Measurements from ENCODE around the gene ZNF32.

Gene ZNF32

GRCh38 chr10:43681721-43682120, 33.0 kb upstream of the ZNF32 start:
- no peak overlapping the region for H3K4me3 ChIP-seq (ENCODE audit: insufficient read depth, low read depth, low read length, poor library complexity, severe bottlenecking)
- H3K27ac ChIP-seq (ENCODE audit: insufficient read depth, low read length, poor library complexity, severe bottlenecking): no peak overlapping the region
- no peaks in the 10 kb centered on the region for H3K9me3 ChIP-seq (ENCODE audit: control insufficient read depth, low read length)
- no peaks in the 10 kb centered on the region for H3K4me1 ChIP-seq (ENCODE audit: control insufficient read depth, insufficient read depth, low read length, poor library complexity, severe bottlenecking)
- no peaks in the 10 kb centered on the region for H3K36me3 ChIP-seq (ENCODE audit: control insufficient read depth, insufficient read depth, low read length)
- no peak for DNase-seq
- H3K27me3 ChIP-seq (replicated peaks; ENCODE audit: control insufficient read depth, insufficient read depth, low read length, poor library complexity, severe bottlenecking): peaks cover 3% of the 10 kb centered on the region

- Histone ChIP-seq H3K4me3 (ENCODE audit: insufficient read depth, low read depth, low read length, poor library complexity, severe bottlenecking) (no peak overlapping the region), H3K4me1 (ENCODE audit: control insufficient read depth, insufficient read depth, low read length, poor library complexity, severe bottlenecking) (no peaks in the 10 kb centered on the region), H3K36me3 (ENCODE audit: control insufficient read depth, insufficient read depth, low read length) (no peaks in the 10 kb centered on the region), H3K27me3 (replicated peaks; ENCODE audit: control insufficient read depth, insufficient read depth, low read length, poor library complexity, severe bottlenecking) (peaks cover 3% of the 10 kb centered on the region), H3K9me3 (ENCODE audit: control insufficient read depth, low read length) (no peaks in the 10 kb centered on the region), H3K27ac (ENCODE audit: insufficient read depth, low read length, poor library complexity, severe bottlenecking) (no peak overlapping the region)
- no peak for DNase-seq
These were observed 32.5 kb upstream of the ZNF32 start for GRCh38 chr10:43681220-43681619.

GRCh38 chr10:43680035-43680434, 31.4 kb upstream of the ZNF32 start:
- Histone ChIP-seq H3K36me3 (ENCODE audit: control insufficient read depth, insufficient read depth, low read length) (no peaks in the 10 kb centered on the region), H3K27ac (ENCODE audit: insufficient read depth, low read length, poor library complexity, severe bottlenecking) (no peak overlapping the region), H3K4me3 (ENCODE audit: insufficient read depth, low read depth, low read length, poor library complexity, severe bottlenecking) (no peak overlapping the region), H3K9me3 (ENCODE audit: control insufficient read depth, low read length) (no peaks in the 10 kb centered on the region), H3K27me3 (replicated peaks; ENCODE audit: control insufficient read depth, insufficient read depth, low read length, poor library complexity, severe bottlenecking) (peaks cover 3% of the 10 kb centered on the region), H3K4me1 (ENCODE audit: control insufficient read depth, insufficient read depth, low read length, poor library complexity, severe bottlenecking) (no peaks in the 10 kb centered on the region)
- DNase-seq: no peak

- Histone ChIP-seq H3K27me3 (replicated peaks; ENCODE audit: control insufficient read depth, insufficient read depth, low read length, poor library complexity, severe bottlenecking) (peaks cover 3% of the 10 kb centered on the region), H3K9me3 (ENCODE audit: control insufficient read depth, low read length) (no peaks in the 10 kb centered on the region), H3K27ac (ENCODE audit: insufficient read depth, low read length, poor library complexity, severe bottlenecking) (no peak overlapping the region), H3K36me3 (ENCODE audit: control insufficient read depth, insufficient read depth, low read length) (no peaks in the 10 kb centered on the region), H3K4me3 (ENCODE audit: insufficient read depth, low read depth, low read length, poor library complexity, severe bottlenecking) (no peak overlapping the region), H3K4me1 (ENCODE audit: control insufficient read depth, insufficient read depth, low read length, poor library complexity, severe bottlenecking) (no peaks in the 10 kb centered on the region)
- DNase-seq: no peak
These were observed 30.8 kb upstream of the ZNF32 start for GRCh38 chr10:43679509-43679908.

- Histone ChIP-seq H3K27me3 (replicated peaks; ENCODE audit: control insufficient read depth, insufficient read depth, low read length, poor library complexity, severe bottlenecking) (peaks cover 3% of the 10 kb centered on the region), H3K27ac (ENCODE audit: insufficient read depth, low read length, poor library complexity, severe bottlenecking) (no peak overlapping the region), H3K4me1 (ENCODE audit: control insufficient read depth, insufficient read depth, low read length, poor library complexity, severe bottlenecking) (no peaks in the 10 kb centered on the region), H3K36me3 (ENCODE audit: control insufficient read depth, insufficient read depth, low read length) (no peaks in the 10 kb centered on the region), H3K9me3 (ENCODE audit: control insufficient read depth, low read length) (no peaks in the 10 kb centered on the region), H3K4me3 (ENCODE audit: insufficient read depth, low read depth, low read length, poor library complexity, severe bottlenecking) (no peak overlapping the region)
- no peak for DNase-seq
These were observed 30.0 kb upstream of the ZNF32 start for GRCh38 chr10:43678654-43679053.

- Histone ChIP-seq H3K4me3 (ENCODE audit: insufficient read depth, low read depth, low read length, poor library complexity, severe bottlenecking) (no peak overlapping the region), H3K36me3 (ENCODE audit: control insufficient read depth, insufficient read depth, low read length) (no peaks in the 10 kb centered on the region), H3K4me1 (ENCODE audit: control insufficient read depth, insufficient read depth, low read length, poor library complexity, severe bottlenecking) (no peaks in the 10 kb centered on the region), H3K27ac (ENCODE audit: insufficient read depth, low read length, poor library complexity, severe bottlenecking) (no peak overlapping the region), H3K9me3 (ENCODE audit: control insufficient read depth, low read length) (no peaks in the 10 kb centered on the region), H3K27me3 (replicated peaks; ENCODE audit: control insufficient read depth, insufficient read depth, low read length, poor library complexity, severe bottlenecking) (peaks cover 3% of the 10 kb centered on the region)
- no peak for DNase-seq
These were observed 28.2 kb upstream of the ZNF32 start for GRCh38 chr10:43676901-43677300.

GRCh38 chr10:43676331-43676730, 27.6 kb upstream of the ZNF32 start:
- Histone ChIP-seq H3K4me1 (ENCODE audit: control insufficient read depth, insufficient read depth, low read length, poor library complexity, severe bottlenecking) (no peaks in the 10 kb centered on the region), H3K9me3 (ENCODE audit: control insufficient read depth, low read length) (no peaks in the 10 kb centered on the region), H3K27ac (ENCODE audit: insufficient read depth, low read length, poor library complexity, severe bottlenecking) (no peak overlapping the region), H3K36me3 (ENCODE audit: control insufficient read depth, insufficient read depth, low read length) (no peaks in the 10 kb centered on the region), H3K27me3 (replicated peaks; ENCODE audit: control insufficient read depth, insufficient read depth, low read length, poor library complexity, severe bottlenecking) (peaks cover 3% of the 10 kb centered on the region), H3K4me3 (ENCODE audit: insufficient read depth, low read depth, low read length, poor library complexity, severe bottlenecking) (no peak overlapping the region)
- no peak for DNase-seq

- Histone ChIP-seq H3K4me1 (ENCODE audit: control insufficient read depth, insufficient read depth, low read length, poor library complexity, severe bottlenecking) (no peaks in the 10 kb centered on the region), H3K27me3 (replicated peaks; ENCODE audit: control insufficient read depth, insufficient read depth, low read length, poor library complexity, severe bottlenecking) (no peaks in the 10 kb centered on the region), H3K27ac (ENCODE audit: insufficient read depth, low read length, poor library complexity, severe bottlenecking) (no peak overlapping the region), H3K9me3 (ENCODE audit: control insufficient read depth, low read length) (no peaks in the 10 kb centered on the region), H3K4me3 (ENCODE audit: insufficient read depth, low read depth, low read length, poor library complexity, severe bottlenecking) (no peak overlapping the region), H3K36me3 (ENCODE audit: control insufficient read depth, insufficient read depth, low read length) (no peaks in the 10 kb centered on the region)
- DNase-seq: no peak
These were observed 26.0 kb upstream of the ZNF32 start for GRCh38 chr10:43674553-43675210.

- DNase-seq: no peak
- Histone ChIP-seq H3K27me3 (replicated peaks; ENCODE audit: control insufficient read depth, insufficient read depth, low read length, poor library complexity, severe bottlenecking) (no peaks in the 10 kb centered on the region), H3K9me3 (ENCODE audit: control insufficient read depth, low read length) (no peaks in the 10 kb centered on the region), H3K36me3 (ENCODE audit: control insufficient read depth, insufficient read depth, low read length) (no peaks in the 10 kb centered on the region), H3K4me1 (ENCODE audit: control insufficient read depth, insufficient read depth, low read length, poor library complexity, severe bottlenecking) (no peaks in the 10 kb centered on the region), H3K4me3 (ENCODE audit: insufficient read depth, low read depth, low read length, poor library complexity, severe bottlenecking) (no peak overlapping the region), H3K27ac (ENCODE audit: insufficient read depth, low read length, poor library complexity, severe bottlenecking) (no peak overlapping the region)
These were observed 24.8 kb upstream of the ZNF32 start for GRCh38 chr10:43673471-43673870.

GRCh38 chr10:43671659-43672531, 23.2 kb upstream of the ZNF32 start:
- Histone ChIP-seq H3K27me3 (replicated peaks; ENCODE audit: control insufficient read depth, insufficient read depth, low read length, poor library complexity, severe bottlenecking) (no peaks in the 10 kb centered on the region), H3K4me3 (ENCODE audit: insufficient read depth, low read depth, low read length, poor library complexity, severe bottlenecking) (no peak overlapping the region), H3K27ac (ENCODE audit: insufficient read depth, low read length, poor library complexity, severe bottlenecking) (no peak overlapping the region), H3K36me3 (ENCODE audit: control insufficient read depth, insufficient read depth, low read length) (no peaks in the 10 kb centered on the region), H3K4me1 (ENCODE audit: control insufficient read depth, insufficient read depth, low read length, poor library complexity, severe bottlenecking) (no peaks in the 10 kb centered on the region), H3K9me3 (ENCODE audit: control insufficient read depth, low read length) (no peaks in the 10 kb centered on the region)
- DNase-seq: peak in 1 of 3 donors; percentile 39

Measured in effector memory CD4-positive, alpha-beta T cell (primary cell).